HEK293 (cell line): ENCODE measurements around the gene CADM4.

Experiments used
- HOXD13 ChIP-seq: sonication (generic); formaldehyde crosslinking; IDR thresholded peaks from 2 replicates; pipeline ENCODE4 v1.8.0; 2022; ENCODE audit warnings: missing genetic modification reagents, borderline replicate concordance
- KLF7 ChIP-seq: fragments of 450-650 bp; formaldehyde crosslinking; IDR thresholded peaks from 2 replicates; pipeline ENCODE4 v1.5.1; 2016; ENCODE audit warnings: missing biosample characterization, missing genetic modification characterization, borderline replicate concordance
- PRDM2 ChIP-seq: fragments of 450-650 bp; formaldehyde crosslinking; IDR thresholded peaks from 2 replicates; pipeline ENCODE4 v1.5.1; 2016; ENCODE audit warnings: missing biosample characterization, missing genetic modification characterization, borderline replicate concordance
- REST ChIP-seq: fragments of 450-650 bp; formaldehyde crosslinking; IDR thresholded peaks from 2 replicates; pipeline ENCODE4 v1.5.1; 2016; ENCODE audit warnings: missing biosample characterization, missing genetic modification characterization
- SP3 ChIP-seq: fragments of 450-650 bp; formaldehyde crosslinking; IDR thresholded peaks from 2 replicates; pipeline ENCODE4 v1.5.1; 2016; ENCODE audit warnings: missing biosample characterization, missing genetic modification characterization
- TCF7L2 ChIP-seq: IDR thresholded peaks from 2 replicates; pipeline ENCODE4 v1.6.1; 2011; ENCODE audit warnings: low read depth, mild to moderate bottlenecking, inconsistent platforms, low read length, moderate library complexity, borderline replicate concordance
- ZBTB10 ChIP-seq: fragments of 450-650 bp; formaldehyde crosslinking; IDR thresholded peaks from 2 replicates; pipeline ENCODE4 v1.5.1; 2016; ENCODE audit warnings: missing biosample characterization, missing genetic modification characterization
- ZBTB11 ChIP-seq: fragments of 450-650 bp; formaldehyde crosslinking; conservative IDR thresholded peaks from 2 replicates; pipeline ENCODE4 v1.5.1; 2016; ENCODE audit warnings: low read depth, missing biosample characterization, missing genetic modification characterization
- ZBTB44 ChIP-seq: fragments of 450-650 bp; IDR thresholded peaks from 2 replicates; pipeline ENCODE4 v1.5.1; 2018; ENCODE audit warnings: missing biosample characterization, mild to moderate bottlenecking, missing genetic modification characterization
- ZBTB7A ChIP-seq: fragments of 450-650 bp; formaldehyde crosslinking; IDR thresholded peaks from 2 replicates; pipeline ENCODE4 v1.5.1; 2016; ENCODE audit warnings: low read depth, missing biosample characterization, missing genetic modification characterization
- ZBTB8A ChIP-seq: fragments of 450-650 bp; formaldehyde crosslinking; IDR thresholded peaks from 2 replicates; pipeline ENCODE4 v1.5.1; 2016; ENCODE audit warnings: missing biosample characterization, missing genetic modification characterization
- ZFP3 ChIP-seq: fragments of 450-650 bp; formaldehyde crosslinking; IDR thresholded peaks from 2 replicates; pipeline ENCODE4 v1.5.1; 2016; ENCODE audit warnings: low read depth, missing biosample characterization, missing genetic modification characterization
- ZNF169 ChIP-seq: fragments of 450-650 bp; formaldehyde crosslinking; IDR thresholded peaks from 2 replicates; pipeline ENCODE4 v1.5.1; 2016; ENCODE audit warnings: missing biosample characterization, missing genetic modification characterization
- ZNF394 ChIP-seq: fragments of 450-650 bp; formaldehyde crosslinking; IDR thresholded peaks from 2 replicates; pipeline ENCODE4 v1.5.1; 2016; ENCODE audit warnings: missing biosample characterization, missing genetic modification characterization, mild to moderate bottlenecking, moderate library complexity, borderline replicate concordance
- ZNF580 ChIP-seq: fragments of 450-650 bp; formaldehyde crosslinking; IDR thresholded peaks from 2 replicates; pipeline ENCODE4 v1.5.1; 2016; ENCODE audit warnings: missing biosample characterization, missing genetic modification characterization
- ZNF626 ChIP-seq: fragments of 450-650 bp; sonication (Bioruptor Pico); formaldehyde crosslinking; IDR thresholded peaks from 2 replicates; pipeline ENCODE4 v1.5.1; 2018; ENCODE audit warnings: missing biosample characterization, missing genetic modification characterization, inconsistent platforms
- ZNF645 ChIP-seq: fragments of 450-650 bp; formaldehyde crosslinking; IDR thresholded peaks from 2 replicates; pipeline ENCODE4; 2016; ENCODE audit warnings: missing biosample characterization, missing genetic modification characterization
- ZNF747 ChIP-seq: fragments of 450-650 bp; formaldehyde crosslinking; IDR thresholded peaks from 2 replicates; pipeline ENCODE4 v1.5.1; 2016; ENCODE audit warnings: missing biosample characterization, missing genetic modification characterization
- ZNF792 ChIP-seq: fragments of 450-650 bp; formaldehyde crosslinking; IDR thresholded peaks from 2 replicates; pipeline ENCODE4 v1.5.1; 2016; ENCODE audit warnings: missing biosample characterization, missing genetic modification characterization
- ZSCAN23 ChIP-seq: fragments of 450-650 bp; formaldehyde crosslinking; IDR thresholded peaks from 2 replicates; pipeline ENCODE4 v1.5.1; 2016; ENCODE audit warnings: missing biosample characterization, missing genetic modification characterization

CADM4 gene

GRCh38 chr19:43595605-43595998 lies 44.0 kb downstream of the CADM4 start (continued):
- TF ChIP-seq ZNF645 (tag by site-specific recombination), result peak; percentile 53; the same call in 1 of the 2 replicates
- no peak for TF ChIP-seq TCF7L2
- no peak for TF ChIP-seq HOXD13 (CRISPR knock-in tag)
- no peak for TF ChIP-seq ZNF626 (tag by site-specific recombination)
- TF ChIP-seq PRDM2 (tag by site-specific recombination), result no peak
- TF ChIP-seq SP3 (tag by site-specific recombination), result no peak
- peak; percentile 20; the same call in 1 of the 2 replicates for TF ChIP-seq REST (tag by site-specific recombination)
- peak; percentile 85 for TF ChIP-seq ZFP3
- TF ChIP-seq ZNF580 (tag by site-specific recombination), result 0 out of 2 replicates have a peak, but pooled peaks have one; percentile 39
- TF ChIP-seq ZNF394 (tag by site-specific recombination), result no peak; the same call in 1 of the 2 replicates
- peak; percentile 11 for TF ChIP-seq ZBTB11
- TF ChIP-seq ZBTB10 (tag by site-specific recombination), result 0 out of 2 replicates have a peak, but pooled peaks have one; percentile 52
- 0 out of 2 replicates have a peak, but pooled peaks have one; percentile 16 for TF ChIP-seq ZSCAN23 (tag by site-specific recombination)
- no peak for TF ChIP-seq ZNF169 (tag by site-specific recombination)
- TF ChIP-seq ZBTB7A (tag by site-specific recombination), result peak; percentile 57; the same call in 1 of the 2 replicates
- TF ChIP-seq ZBTB8A (tag by site-specific recombination), result no peak
- TF ChIP-seq ZNF747 (tag by site-specific recombination), result no peak
- peak; percentile 37; the same call in 1 of the 2 replicates for TF ChIP-seq ZNF792 (tag by site-specific recombination)
- TF ChIP-seq KLF7 (tag by site-specific recombination), result no peak; the same call in 1 of the 2 replicates
- peak; percentile 67; the same call in 1 of the 2 replicates for TF ChIP-seq ZBTB44 (tag by site-specific recombination)
